GM21529 (cell line): ENCODE measurements around the gene CEP131.

Experiments used
- ATAC-seq: cut with Tn5 transposase; IDR thresholded peaks from one replicate; pipeline ENCODE4 v1.9.1; 2021; ENCODE audit not compliant: unreplicated experiment

Gene CEP131

GRCh38 chr17:81170727-81171494 lies 51.9 kb downstream of the CEP131 start:
- no peak for ATAC-seq

- no peak for ATAC-seq
Observed at GRCh38 chr17:81169870-81170309, 52.9 kb downstream of the CEP131 start.

- ATAC-seq = no peak
Observed at GRCh38 chr17:81167638-81168037, 55.1 kb downstream of the CEP131 start.

- ATAC-seq = no peak
Observed at GRCh38 chr17:81167194-81167524, 55.6 kb downstream of the CEP131 start.

- no peak for ATAC-seq
Observed at GRCh38 chr17:81166033-81166492, 56.7 kb downstream of the CEP131 start, which contains the start of gene AATK. TSS of gene AATK (minus strand) at chr17:81166221. CDS start at chr17:81165992, 229 bp downstream.

- ATAC-seq = no peak
Observed at GRCh38 chr17:81165246-81166032, 57.3 kb downstream of the CEP131 start, which contains the start of gene PVALEF. TSS of gene PVALEF (plus strand) at chr17:81165507. CDS start at chr17:81181227, 15,720 bp downstream.

- no peak for ATAC-seq
Observed at GRCh38 chr17:81164371-81165245, 58.2 kb downstream of the CEP131 start.

- no peak for ATAC-seq
Observed at GRCh38 chr17:81163703-81164370, 58.9 kb downstream of the CEP131 start.

- ATAC-seq = no peak
Observed at GRCh38 chr17:81163051-81163695, 59.6 kb downstream of the CEP131 start.

GRCh38 chr17:81162491-81162890 lies 60.3 kb downstream of the CEP131 start:
- no peak for ATAC-seq

- no peak for ATAC-seq
Observed at GRCh38 chr17:81161972-81162371, 60.8 kb downstream of the CEP131 start.

- ATAC-seq = no peak
Observed at GRCh38 chr17:81161536-81161935, 61.2 kb downstream of the CEP131 start.

GRCh38 chr17:81160747-81161453 lies 61.9 kb downstream of the CEP131 start:
- no peak for ATAC-seq

- no peak for ATAC-seq
Observed at GRCh38 chr17:81160306-81160705, 62.5 kb downstream of the CEP131 start.

- ATAC-seq = no peak
Observed at GRCh38 chr17:81159611-81160265, 63.0 kb downstream of the CEP131 start.

GRCh38 chr17:81158688-81159590 lies 63.8 kb downstream of the CEP131 start:
- no peak for ATAC-seq

GRCh38 chr17:81157848-81158687 lies 64.7 kb downstream of the CEP131 start:
- ATAC-seq = no peak
